ENCODE measurements around the gene PELI3.

PELI3 gene

GRCh38 chr11:66498506-66498905 is 31.8 kb downstream of the PELI3 start:
- TF ChIP-seq CTCF (IDR thresholded peaks at IDR 0.05; ENCODE audit: low read length) (no peak), EZH2 (IDR thresholded peaks at IDR 0.05; ENCODE audit: borderline replicate concordance, low read length) (no peak)

DNA sequence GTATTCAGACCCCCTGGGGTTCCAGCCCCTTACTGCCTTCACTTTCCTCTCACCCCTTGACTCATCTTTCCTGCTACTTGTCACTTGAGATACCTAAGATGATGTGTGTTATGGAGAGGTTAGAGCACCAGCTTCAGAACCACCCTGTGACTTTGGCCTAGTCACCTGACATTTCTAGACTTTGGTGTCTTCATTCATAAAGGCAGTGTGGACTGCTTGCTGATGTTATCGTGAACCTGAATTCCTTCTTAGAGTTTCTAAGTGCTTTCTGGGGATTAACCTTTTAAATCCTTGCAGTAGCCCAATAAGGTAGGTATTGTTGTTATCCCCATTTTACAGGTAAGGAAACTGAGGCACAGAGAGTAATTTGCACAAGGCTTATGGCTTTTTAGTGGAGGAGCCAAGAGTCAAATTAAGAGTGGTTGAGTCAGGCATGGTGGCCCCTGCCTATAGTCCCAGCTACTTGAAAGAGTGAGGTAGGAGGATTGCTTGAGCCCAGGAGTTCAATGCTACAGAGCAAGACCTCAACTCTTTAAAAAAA is 38.6 kb downstream of the PELI3 start:
- H3K4me1 ChIP-seq (ENCODE audit: insufficient read depth, low read length, severe bottlenecking), result peaks cover 3% of the 10 kb centered on the region
- TF ChIP-seq CTCF (IDR thresholded peaks at IDR 0.05; ENCODE audit: low read length), result no peak
- TF ChIP-seq EZH2 (IDR thresholded peaks at IDR 0.05; ENCODE audit: borderline replicate concordance, low read length), result no peak
- H3K9ac ChIP-seq (ENCODE audit: low read length), result no peak overlapping the region

More at GRCh38 chr11:66498506-66498905, 31.8 kb downstream of the PELI3 start:
- no peaks in the 10 kb centered on the region for H3K79me2 ChIP-seq (ENCODE audit: insufficient read depth, low read length)
- H2AFZ ChIP-seq (ENCODE audit: low read length), result no peak overlapping the region
- no peaks in the 10 kb centered on the region for H3K27me3 ChIP-seq (ENCODE audit: insufficient read depth, low read length)
- no peak overlapping the region for H3K4me3 ChIP-seq (ENCODE audit: low read depth, low read length, poor library complexity, severe bottlenecking)
- H3K4me2 ChIP-seq (ENCODE audit: low read length), result no peak overlapping the region
- H3K36me3 ChIP-seq (ENCODE audit: insufficient read depth, low read length), result peaks cover 60% of the 10 kb centered on the region
- H3F3A ChIP-seq (ENCODE audit: insufficient read depth, low read length), result no peaks in the 10 kb centered on the region
- no peaks in the 10 kb centered on the region for H3K9me3 ChIP-seq (ENCODE audit: low read length)
- no peak overlapping the region for H3K9ac ChIP-seq (ENCODE audit: low read length)
- no peaks in the 10 kb centered on the region for H4K20me1 ChIP-seq (ENCODE audit: insufficient read depth, low read length)
- no peak overlapping the region for H3K27ac ChIP-seq (ENCODE audit: low read depth, low read length, poor library complexity, severe bottlenecking)
- no peaks in the 10 kb centered on the region for H3K4me1 ChIP-seq (ENCODE audit: insufficient read depth, low read length, severe bottlenecking)
- H3K9me2 ChIP-seq (ENCODE audit: low read depth, low read length), result no peaks in the 10 kb centered on the region

DNA sequence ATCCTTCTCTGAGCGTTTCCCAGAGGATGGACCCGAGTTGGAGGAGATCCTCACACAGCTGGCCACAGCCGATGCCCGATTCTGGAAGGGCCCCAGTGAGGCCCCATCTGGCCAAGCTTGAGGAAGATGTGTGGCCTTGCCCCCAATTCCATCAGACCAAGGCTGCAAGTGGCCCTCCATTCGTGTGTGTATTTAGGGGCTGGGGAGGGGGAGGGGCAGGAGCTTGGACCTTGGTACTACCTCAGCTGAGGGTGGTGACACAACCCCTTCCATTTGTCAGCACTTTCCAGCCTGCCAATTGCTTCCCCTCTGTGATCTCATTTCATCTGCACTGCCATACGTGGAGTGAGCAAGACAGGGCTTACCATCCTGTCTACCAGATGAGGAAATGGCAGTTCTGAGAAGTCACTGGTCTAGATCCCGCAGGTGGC is 42.4 kb downstream of the PELI3 start:
- Histone ChIP-seq H2AFZ (ENCODE audit: low read length) (no peak overlapping the region), H3K4me1 (ENCODE audit: insufficient read depth, low read length, severe bottlenecking) (peaks cover 12% of the 10 kb centered on the region), H3F3A (ENCODE audit: insufficient read depth, low read length) (no peaks in the 10 kb centered on the region), H3K27me3 (ENCODE audit: insufficient read depth, low read length) (no peaks in the 10 kb centered on the region), H3K9ac (ENCODE audit: low read length) (no peak overlapping the region), H3K9me3 (ENCODE audit: low read length) (no peaks in the 10 kb centered on the region), H3K9me2 (ENCODE audit: low read depth, low read length) (no peaks in the 10 kb centered on the region), H3K36me3 (ENCODE audit: insufficient read depth, low read length) (peaks cover 18% of the 10 kb centered on the region), H3K4me2 (ENCODE audit: low read length) (no peak overlapping the region), H3K27ac (ENCODE audit: low read depth, low read length, poor library complexity, severe bottlenecking) (no peak overlapping the region), H4K20me1 (ENCODE audit: insufficient read depth, low read length) (no peaks in the 10 kb centered on the region), H3K4me3 (ENCODE audit: low read depth, low read length, poor library complexity, severe bottlenecking) (no peak overlapping the region), H3K79me2 (ENCODE audit: insufficient read depth, low read length) (no peaks in the 10 kb centered on the region)
- TF ChIP-seq CTCF (IDR thresholded peaks at IDR 0.05; ENCODE audit: low read length) (no peak), EZH2 (IDR thresholded peaks at IDR 0.05; ENCODE audit: borderline replicate concordance, low read length) (no peak)

More for the DNA sequence above, 38.6 kb downstream of the PELI3 start:
- no peaks in the 10 kb centered on the region for H3F3A ChIP-seq (ENCODE audit: insufficient read depth, low read length)
- no peaks in the 10 kb centered on the region for H3K79me2 ChIP-seq (ENCODE audit: insufficient read depth, low read length)
- peaks cover 25% of the 10 kb centered on the region for H3K36me3 ChIP-seq (ENCODE audit: insufficient read depth, low read length)
- no peak overlapping the region for H3K27ac ChIP-seq (ENCODE audit: low read depth, low read length, poor library complexity, severe bottlenecking)
- no peak overlapping the region for H3K4me2 ChIP-seq (ENCODE audit: low read length)
- H3K9me2 ChIP-seq (ENCODE audit: low read depth, low read length), result no peaks in the 10 kb centered on the region
- no peaks in the 10 kb centered on the region for H4K20me1 ChIP-seq (ENCODE audit: insufficient read depth, low read length)
- no peaks in the 10 kb centered on the region for H3K27me3 ChIP-seq (ENCODE audit: insufficient read depth, low read length)
- no peak overlapping the region for H3K4me3 ChIP-seq (ENCODE audit: low read depth, low read length, poor library complexity, severe bottlenecking)
- H2AFZ ChIP-seq (ENCODE audit: low read length), result no peak overlapping the region
- H3K9me3 ChIP-seq (ENCODE audit: low read length), result no peaks in the 10 kb centered on the region

All from OCI-LY1 (cell line).